ENCODE measurements around the gene SLC25A10.
"Not testable (repeated sequence)": the region's sequence is repeated elsewhere in the genome, so short reads cannot be mapped to it uniquely, and the experiment has no call there.

Gene SLC25A10

DNA sequence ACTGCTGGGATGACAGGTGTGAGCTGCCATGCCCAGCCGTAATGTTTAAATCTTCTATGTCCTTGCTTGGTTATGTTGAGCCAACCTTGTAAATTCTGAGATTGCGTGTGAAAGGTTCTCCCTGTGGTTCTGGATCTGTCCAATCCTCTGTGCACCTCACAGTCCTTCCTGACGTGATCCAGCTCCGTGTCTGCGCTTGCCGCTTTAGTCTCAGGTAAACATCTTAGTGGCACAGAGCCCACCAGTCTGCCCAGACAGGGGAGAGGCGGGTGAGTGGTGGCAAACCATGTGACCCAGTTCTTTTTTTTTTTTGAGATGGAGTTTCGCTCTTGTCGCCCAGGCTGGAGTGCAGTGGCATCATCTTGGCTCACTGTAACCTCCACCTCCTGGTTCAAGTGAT is 13.9 kb downstream of the SLC25A10 start:
- Histone ChIP-seq H3K27me3 (ENCODE audit: insufficient read depth, low read length) (no peaks in the 10 kb centered on the region), H3K4me1 (ENCODE audit: insufficient read depth, low read length) (no peaks in the 10 kb centered on the region), H3K36me3 (ENCODE audit: insufficient read depth, low read length) (no peaks in the 10 kb centered on the region), H3K4me3 (ENCODE audit: low read length) (no peak overlapping the region), H3K9me3 (ENCODE audit: low read length) (no peaks in the 10 kb centered on the region), H2AFZ (ENCODE audit: low read depth, low read length) (no peak overlapping the region)

- H3K4me1 ChIP-seq (ENCODE audit: insufficient read depth, low read length): peaks cover 6% of the 10 kb centered on the region
- H3K4me3 ChIP-seq (ENCODE audit: low read length): no peak overlapping the region
- H3K36me3 ChIP-seq (ENCODE audit: insufficient read depth, low read length): no peaks in the 10 kb centered on the region
- peaks cover 5% of the 10 kb centered on the region for H3K27me3 ChIP-seq (ENCODE audit: insufficient read depth, low read length)
- no peaks in the 10 kb centered on the region for H3K9me3 ChIP-seq (ENCODE audit: low read length)
- no peak overlapping the region for H2AFZ ChIP-seq (ENCODE audit: low read depth, low read length)
These were observed 15.4 kb downstream of the SLC25A10 start for GRCh38 chr17:81727324-81728031.

GRCh38 chr17:81733507-81734404 is 21.7 kb downstream of the SLC25A10 start:
- H3K9me3 ChIP-seq (ENCODE audit: low read length): no peaks in the 10 kb centered on the region
- H2AFZ ChIP-seq (ENCODE audit: low read depth, low read length): no peak overlapping the region
- H3K4me1 ChIP-seq (ENCODE audit: insufficient read depth, low read length): peaks cover 7% of the 10 kb centered on the region
- no peaks in the 10 kb centered on the region for H3K36me3 ChIP-seq (ENCODE audit: insufficient read depth, low read length)
- H3K4me3 ChIP-seq (ENCODE audit: low read length): no peak overlapping the region
- peaks cover 39% of the 10 kb centered on the region for H3K27me3 ChIP-seq (ENCODE audit: insufficient read depth, low read length)

GRCh38 chr17:81734405-81735263 is 22.6 kb downstream of the SLC25A10 start:
- H3K36me3 ChIP-seq (ENCODE audit: insufficient read depth, low read length): no peaks in the 10 kb centered on the region
- H2AFZ ChIP-seq (ENCODE audit: low read depth, low read length): no peak overlapping the region
- H3K9me3 ChIP-seq (ENCODE audit: low read length): no peaks in the 10 kb centered on the region
- H3K27me3 ChIP-seq (ENCODE audit: insufficient read depth, low read length): peaks cover 39% of the 10 kb centered on the region
- H3K4me3 ChIP-seq (ENCODE audit: low read length): no peak overlapping the region
- H3K4me1 ChIP-seq (ENCODE audit: insufficient read depth, low read length): peaks cover 7% of the 10 kb centered on the region

GRCh38 chr17:81735264-81736102 is 23.4 kb downstream of the SLC25A10 start:
- H3K36me3 ChIP-seq (ENCODE audit: insufficient read depth, low read length): no peaks in the 10 kb centered on the region
- H2AFZ ChIP-seq (ENCODE audit: low read depth, low read length): no peak overlapping the region
- H3K4me3 ChIP-seq (ENCODE audit: low read length): no peak overlapping the region
- H3K4me1 ChIP-seq (ENCODE audit: insufficient read depth, low read length): peaks cover 7% of the 10 kb centered on the region
- peaks cover 39% of the 10 kb centered on the region for H3K27me3 ChIP-seq (ENCODE audit: insufficient read depth, low read length)
- H3K9me3 ChIP-seq (ENCODE audit: low read length): no peaks in the 10 kb centered on the region

GRCh38 chr17:81737947-81738800 is 26.1 kb downstream of the SLC25A10 start:
- Histone ChIP-seq H3K27me3 (ENCODE audit: insufficient read depth, low read length) (peaks cover 29% of the 10 kb centered on the region), H2AFZ (ENCODE audit: low read depth, low read length) (no peak overlapping the region)

DNA sequence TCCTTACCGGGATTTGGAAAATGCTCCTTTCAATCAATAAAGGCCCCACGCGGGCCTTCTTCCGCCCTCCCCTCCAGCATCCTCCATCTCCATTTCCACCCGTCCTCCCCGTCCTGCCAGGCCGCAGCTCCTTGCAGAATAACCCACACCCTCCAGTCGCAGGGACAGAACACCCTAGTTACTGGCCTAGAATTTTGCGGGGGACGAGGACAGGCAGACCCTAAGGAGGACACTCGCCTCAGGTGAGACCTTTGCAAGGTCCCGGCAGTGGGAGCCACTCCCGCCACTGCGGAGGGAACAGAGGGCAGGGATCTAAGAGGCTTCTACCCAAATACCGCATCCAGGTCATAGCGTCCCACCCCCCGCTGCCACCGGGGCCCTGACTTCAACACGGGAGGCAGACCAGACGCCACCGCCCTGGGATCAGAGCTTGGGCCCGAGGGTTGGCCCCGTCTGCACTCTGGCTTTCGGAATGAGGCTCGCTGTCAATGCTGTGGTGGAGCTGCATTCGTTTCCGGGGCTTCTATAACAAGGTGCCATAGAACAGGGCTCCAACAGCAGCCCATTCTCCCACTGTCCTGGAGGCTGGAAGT is 26.8 kb downstream of the SLC25A10 start:
- no peaks in the 10 kb centered on the region for H3K36me3 ChIP-seq (ENCODE audit: insufficient read depth, low read length)
- H3K4me1 ChIP-seq (ENCODE audit: insufficient read depth, low read length): no peaks in the 10 kb centered on the region
- H3K9me3 ChIP-seq (ENCODE audit: low read length): no peaks in the 10 kb centered on the region
- H3K4me3 ChIP-seq (ENCODE audit: low read length): no peak overlapping the region
- H3K27me3 ChIP-seq (ENCODE audit: insufficient read depth, low read length): peaks cover 27% of the 10 kb centered on the region
- no peak overlapping the region for H2AFZ ChIP-seq (ENCODE audit: low read depth, low read length)

More at GRCh38 chr17:81737947-81738800, 26.1 kb downstream of the SLC25A10 start:
- Histone ChIP-seq H3K4me1 (ENCODE audit: insufficient read depth, low read length) (no peaks in the 10 kb centered on the region), H3K9me3 (ENCODE audit: low read length) (no peaks in the 10 kb centered on the region), H3K4me3 (ENCODE audit: low read length) (no peak overlapping the region), H3K36me3 (ENCODE audit: insufficient read depth, low read length) (no peaks in the 10 kb centered on the region)

DNA sequence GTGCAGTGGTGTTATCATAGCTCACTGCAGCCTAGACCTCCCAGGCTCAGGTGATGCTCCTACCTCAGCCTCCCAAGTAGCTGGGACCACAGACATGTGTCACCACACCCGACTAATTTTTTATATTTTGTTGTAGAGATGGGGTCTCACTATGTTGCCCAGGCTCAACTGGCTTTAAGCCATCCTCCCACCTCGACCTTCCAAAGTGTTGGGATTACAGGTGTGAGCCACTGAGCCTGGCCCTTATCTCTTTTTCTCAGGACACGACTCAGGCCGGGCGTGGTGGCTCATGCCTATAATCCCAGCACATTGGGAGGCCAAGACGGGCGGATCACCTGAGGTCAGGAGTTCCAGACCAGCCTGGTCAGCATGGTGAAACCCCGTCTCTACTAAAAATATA is 27.5 kb downstream of the SLC25A10 start:
- H3K36me3 ChIP-seq (ENCODE audit: insufficient read depth, low read length); H3K4me3 ChIP-seq (ENCODE audit: low read length); H3K9me3 ChIP-seq (ENCODE audit: low read length); H2AFZ ChIP-seq (ENCODE audit: low read depth, low read length); H3K4me1 ChIP-seq (ENCODE audit: insufficient read depth, low read length): not testable (repeated sequence)
- H3K27me3 ChIP-seq (ENCODE audit: insufficient read depth, low read length): peaks cover 21% of the 10 kb centered on the region

- Histone ChIP-seq H3K4me3 (ENCODE audit: low read length) (no peak overlapping the region), H3K36me3 (ENCODE audit: insufficient read depth, low read length) (no peaks in the 10 kb centered on the region), H2AFZ (ENCODE audit: low read depth, low read length) (no peak overlapping the region), H3K4me1 (ENCODE audit: insufficient read depth, low read length) (no peaks in the 10 kb centered on the region), H3K27me3 (ENCODE audit: insufficient read depth, low read length) (peaks cover 12% of the 10 kb centered on the region), H3K9me3 (ENCODE audit: low read length) (no peaks in the 10 kb centered on the region)
These were observed 28.4 kb downstream of the SLC25A10 start for GRCh38 chr17:81740395-81740961.

GRCh38 chr17:81741049-81741593 is 29.0 kb downstream of the SLC25A10 start:
- peaks cover 6% of the 10 kb centered on the region for H3K27me3 ChIP-seq (ENCODE audit: insufficient read depth, low read length)
- no peak overlapping the region for H2AFZ ChIP-seq (ENCODE audit: low read depth, low read length)
- H3K36me3 ChIP-seq (ENCODE audit: insufficient read depth, low read length): no peaks in the 10 kb centered on the region
- H3K4me3 ChIP-seq (ENCODE audit: low read length): no peak overlapping the region
- no peaks in the 10 kb centered on the region for H3K9me3 ChIP-seq (ENCODE audit: low read length)
- no peaks in the 10 kb centered on the region for H3K4me1 ChIP-seq (ENCODE audit: insufficient read depth, low read length)
